K562 (cell line): Measurements from ENCODE around the gene LCLAT1. TPM values are rescaled to one million over a fixed set of nuclear protein-coding genes. Genes with fewer than 3 reads are reported as not detected.

Experiments used
- ATAC-seq: fragments of 200-7000 bp; cut with Tn5 transposase; 3 replicates; pipeline ENCODE4 v1.9.1; 2020; ENCODE audit warnings: moderate library complexity
- BruUV-seq: library from RNA; stranded (reverse); fragments of 400-500 nt; replicated peaks from 2 replicates; lab custom pipeline; 2021; lab: Mats Ljungman, UMichigan
- CTCF ChIA-PET: fragments of 300-600 bp; formaldehyde crosslinking; extraction: SDS; loops from one replicate; lab custom pipeline; 2021; ENCODE audit warnings: low intra/inter-chr PET ratio; lab: Yijun Ruan, JAX
- POLR2A ChIA-PET: fragments of 300-600, 350-650 bp; sonication (Branson Sonifier 250); formaldehyde crosslinking; extraction: SDS; loops from one replicate; lab custom pipeline; 2021; ENCODE audit warnings: antibody characterized with exemption, inconsistent platforms; lab: Yijun Ruan, JAX
- DNase-seq, 4 experiments: peaks; one replicate each; pipeline versions ENCODE4 v3.0.0 to v3.0.0-alpha.2; 2011 to 2018; ENCODE audit warnings: low spot score in 3 of 4, mixed read lengths in 3 of 4; ENCODE audit errors: extremely low read depth in 1 of 4
- FAIRE-seq: peaks from 2 replicates; lab custom pipeline; 2011; peaks lifted over from hg19 to GRCh38; lab: Jason Lieb, UNC
- H2AFZ ChIP-seq: 2 replicates; pipeline ENCODE4 v1.6.0; 2011; ENCODE audit warnings: low read depth, low read length, control low read depth, inconsistent platforms
- H3K27ac ChIP-seq: fragments of 200-600 bp; 3 replicates; pipeline ENCODE4 v1.8.0; 2011; ENCODE audit warnings: low read depth, mild to moderate bottlenecking, control low read depth, inconsistent platforms, low read length, moderate library complexity, mixed read lengths; ENCODE audit errors: extremely low read depth
- H3K27me3 ChIP-seq, 2 experiments: fragments of 300-600 bp in 1 of 2; 2 replicates in 1 of 2; 3 replicates in 1 of 2; pipeline versions ENCODE4 v1.6.0 to v1.8.0; 2011; ENCODE audit warnings: inconsistent platforms in 2 of 2, low read length in 2 of 2, mild to moderate bottlenecking in 1 of 2, mixed read lengths in 1 of 2, moderate library complexity in 1 of 2; ENCODE audit not compliant: control insufficient read depth in 2 of 2, insufficient read depth in 2 of 2
- H3K36me3 ChIP-seq: fragments of 300-600 bp; 3 replicates; pipeline ENCODE4 v1.8.0; 2011; ENCODE audit warnings: mild to moderate bottlenecking, low read length, inconsistent platforms; ENCODE audit not compliant: control insufficient read depth, insufficient read depth
- H3K4me1 ChIP-seq, 2 experiments: fragments of 200-600 bp in 1 of 2; replicated peaks in 1 of 2; 2 replicates in 1 of 2; 3 replicates in 1 of 2; pipeline versions ENCODE4 v1.5.1 to v1.8.0; 2011; ENCODE audit warnings: inconsistent platforms in 2 of 2, low read length in 2 of 2, mild to moderate bottlenecking in 1 of 2, mixed read lengths in 1 of 2, moderate library complexity in 1 of 2; ENCODE audit not compliant: control insufficient read depth in 2 of 2, insufficient read depth in 2 of 2
- H3K4me2 ChIP-seq: 2 replicates; pipeline ENCODE4 v1.6.1; 2011; ENCODE audit warnings: low read length, control low read depth, inconsistent platforms, mixed read lengths; ENCODE audit not compliant: insufficient read depth
- H3K4me3 ChIP-seq: fragments of 200-600 bp; sonication (generic), shearing (Covaris generic); 2 replicates; pipeline ENCODE4 v1.5.1; 2016; ENCODE audit warnings: control low read depth, inconsistent platforms
- H3K79me2 ChIP-seq: fragments of 200-600 bp; 3 replicates; pipeline ENCODE4 v1.8.0; 2011; ENCODE audit warnings: low read length, inconsistent platforms; ENCODE audit not compliant: control insufficient read depth, insufficient read depth
- H3K9ac ChIP-seq, 2 experiments: 2 replicates each; pipeline versions ENCODE4 v1.6.0 to v1.6.1; 2011; ENCODE audit warnings: low read depth in 2 of 2, low read length in 2 of 2, control low read depth in 1 of 2, inconsistent platforms in 1 of 2, mild to moderate bottlenecking in 1 of 2, mixed read lengths in 1 of 2; ENCODE audit not compliant: insufficient read depth in 1 of 2
- H3K9me1 ChIP-seq: one replicate; pipeline ENCODE4 v1.6.0; 2011; ENCODE audit warnings: inconsistent platforms, mild to moderate bottlenecking, low read length, moderate library complexity; ENCODE audit not compliant: control insufficient read depth, insufficient read depth
- H3K9me3 ChIP-seq: replicated peaks from 2 replicates; pipeline ENCODE4 v1.5.1; 2011; ENCODE audit warnings: low read depth, low read length, inconsistent platforms; ENCODE audit not compliant: control insufficient read depth, insufficient read depth
- H4K20me1 ChIP-seq: replicated peaks from 2 replicates; pipeline ENCODE4 v1.6.1; 2011; ENCODE audit warnings: low read length, inconsistent platforms, mixed read lengths; ENCODE audit not compliant: control insufficient read depth, insufficient read depth
- MYC ChIP-seq, 2 experiments: fragments of 250-450 bp in 1 of 2; sonication (Bioruptor Pico) in 1 of 2; IDR thresholded peaks; 2 replicates each; pipeline versions ENCODE4 v1.5.1 to v1.6.1; 2012 to 2021; ENCODE audit warnings: low read depth in 2 of 2, borderline replicate concordance in 1 of 2, improper control_type of control experiment in 1 of 2, low read length in 1 of 2, mild to moderate bottlenecking in 1 of 2, moderate library complexity in 1 of 2
- PTTG1 ChIP-seq: fragments of 450-650 bp; IDR thresholded peaks from 2 replicates; pipeline ENCODE4 v1.6.1; 2016; ENCODE audit warnings: low read depth, mild to moderate bottlenecking, missing genetic modification characterization, missing compliant biosample characterization
- SNIP1 ChIP-seq: fragments of 450-650 bp; IDR thresholded peaks from 2 replicates; pipeline ENCODE4 v1.7.1; 2017; ENCODE audit warnings: low read depth, mild to moderate bottlenecking
- SPI1 ChIP-seq: IDR thresholded peaks from 2 replicates; pipeline ENCODE4 v1.6.1; 2011; ENCODE audit warnings: low read depth, low read length, control low read depth, borderline replicate concordance
- WGBS: fragments of 100-300 bp; shearing (Covaris generic); methylation state at CpG from one replicate; pipeline ENCODE4 v1.1.6; 2016; ENCODE audit warnings: low coverage, mixed read lengths; ENCODE audit not compliant: insufficient coverage; ENCODE audit errors: missing lambda C conversion rate; 5-methylcytosine and 5-hydroxymethylcytosine counted together
- in situ Hi-C: fragments of 300-500 bp; cut with MboI; formaldehyde crosslinking; loops from 4 replicates; pipeline ENCODE4 v1.15.0; 2018; ENCODE audit warnings: inconsistent platforms, mixed read lengths
- intact Hi-C: fragments of 100-400 bp; cut with micrococcal nuclease; formaldehyde crosslinking; loops from 2 replicates; pipeline ENCODE4 v1.14.2; 2022
- polyA plus RNA-seq, 8 experiments: library from polyadenylated mRNA; depleted of rRNA in 4 of 8; stranded (reverse) in 5 of 8; unstranded in 3 of 8; fragments of >200 nt; fragmentation: Nextera tagmentation in 2 of 8; fragmentation: Illumina TruSeq in 1 of 8; extraction: Ambion mirVana in 2 of 8; extraction: Trizol in 1 of 8; gene quantifications; 2 replicates each; pipeline versions ENCODE4 v1.2.1 to v1.2.3, GENCODE V29; 2011 to 2014; ENCODE audit warnings: inconsistent platforms in 1 of 8, missing spikeins in 1 of 8
- total RNA-seq, 7 experiments: library from RNA; depleted of rRNA in 6 of 7; stranded (reverse); fragments of >200 nt in 6 of 7; fragmentation: Illumina TruSeq in 2 of 7; extraction: Trizol in 2 of 7; gene quantifications; 2 replicates each; pipeline versions ENCODE4 v1.2.1 to v1.2.3, GENCODE V29; 2011 to 2021; ENCODE audit warnings: low replicate concordance in 1 of 7

LCLAT1 gene
- total and polyA plus RNA-seq, 9 of the 15 experiments (the other 6 are each of a cell fraction or from before 2014, with no cell fraction given): 8.9 to 63.3 (median 25.4) TPM

DNA sequence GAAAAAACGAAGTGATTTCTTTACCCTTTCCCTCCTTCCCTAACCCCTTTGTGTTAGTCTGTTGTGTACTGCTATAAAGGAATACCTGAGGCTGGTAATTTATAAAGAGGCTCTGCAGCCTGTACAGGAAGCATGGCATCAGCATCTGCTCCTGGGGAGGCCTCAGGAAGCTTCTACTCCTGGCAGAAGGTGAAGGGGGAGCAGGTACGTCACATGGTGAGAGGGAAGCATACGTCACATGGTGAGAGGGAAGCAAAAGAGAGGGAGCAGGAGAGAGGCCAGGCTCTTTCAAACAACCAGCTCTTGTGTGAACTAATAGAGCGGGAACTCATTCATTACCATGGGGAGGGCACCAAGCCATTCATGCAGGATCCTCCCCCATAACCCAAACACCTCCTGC is 234.0 kb downstream of the LCLAT1 start (continued):
- TF ChIP-seq MYC (IDR thresholded peaks at IDR 0.05; ENCODE audit: low read depth, low read length) (no peak), MYC (CRISPR knock-in tag; IDR thresholded peaks at IDR 0.05; ENCODE audit: borderline replicate concordance, low read depth) (no peak)

DNA sequence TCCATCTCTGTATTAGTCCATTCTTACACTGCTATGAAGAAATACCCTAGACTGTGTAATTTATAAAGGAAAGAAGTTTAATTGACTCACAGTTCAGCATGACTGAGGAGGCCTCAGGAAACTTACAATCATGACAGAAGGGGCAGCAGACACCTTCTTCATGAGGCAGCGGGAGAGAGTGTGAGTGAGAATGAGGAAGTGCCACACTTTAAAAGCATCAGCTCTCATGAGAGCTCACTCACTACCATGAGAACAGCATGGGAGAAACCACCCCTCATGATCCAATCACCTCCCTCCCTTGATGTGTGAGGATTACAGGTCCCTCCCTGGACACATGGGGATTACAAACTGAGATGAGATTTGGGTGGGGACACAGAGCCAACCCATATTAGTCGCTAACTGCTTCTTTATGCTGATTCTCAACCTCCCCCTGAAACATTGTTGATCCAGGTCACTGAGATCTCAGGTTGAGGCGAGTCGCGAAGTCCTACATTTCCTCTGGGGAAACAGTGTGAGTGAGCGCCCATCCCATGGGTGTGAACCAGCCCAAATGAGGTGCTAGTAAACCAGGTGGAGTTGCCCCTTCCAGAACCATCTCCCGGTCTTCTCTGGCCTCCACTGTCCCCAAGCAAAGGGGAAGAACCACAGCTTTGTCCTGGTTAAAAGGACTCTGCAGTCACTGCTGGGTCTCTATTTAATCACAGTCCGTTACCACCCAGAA is 236.3 kb downstream of the LCLAT1 start:
- no peak overlapping the region for H3K4me3 ChIP-seq
- intact Hi-C loops (no loop called here), in situ Hi-C loops (no loop called here)
- H3K9me3 ChIP-seq: no peaks in the 10 kb centered on the region
- peaks cover 14 to 72% of the 10 kb centered on the region in 2 experiments; a peak in 4 of 5 replicates for H3K27me3 ChIP-seq
- no peak overlapping the region for H3K9ac ChIP-seq
- no peak overlapping the region for H3K4me2 ChIP-seq
- ChIA-PET CTCF (no interaction called here), POLR2A (interaction anchor here (0.9 kb wide), 1 partner anchor 22 kb away, joined by 4 read pairs; no protein-coding TSS in a partner anchor)
- BruUV-seq: no TSS peak
- no peaks in the 10 kb centered on the region for H3K36me3 ChIP-seq
- no peaks in the 10 kb centered on the region for H4K20me1 ChIP-seq
- 10% methylated on average over 8 of the region's 8 CpGs for WGBS
- ATAC-seq (peak; percentile 37; the same call in 2 of the 3 replicates), DNase-seq (no peak), FAIRE-seq (no peak)
- no peaks in the 10 kb centered on the region for H3K79me2 ChIP-seq
- H3K4me1 ChIP-seq: no peaks in the 10 kb centered on the region
- H3K27ac ChIP-seq: no peak overlapping the region
- H3K9me1 ChIP-seq: no peaks in the 10 kb centered on the region
- no peak overlapping the region for H2AFZ ChIP-seq
- peak; percentile 92 for TF ChIP-seq SPI1
- TF ChIP-seq SNIP1: no peak
- no peak for TF ChIP-seq PTTG1 (tag)
